Tibial nerve (tissue), 4 donors: ENCODE measurements around the gene TGM3. TPM values are rescaled to one million over a fixed set of nuclear protein-coding genes. Genes with fewer than 3 reads are reported as not detected.

Source experiments
- DNase-seq, 2 donors: peaks; one replicate each; pipeline ENCODE4 v3.0.0-alpha.2; 2019; ENCODE audit warnings: low spot score in 2 of 2
- H3K27ac ChIP-seq, 4 donors: fragments of 200-600 bp; sonication (generic) in 3 of 4; one replicate each; pipeline ENCODE4 v1.5.1; 2017 to 2019; ENCODE audit warnings: mild to moderate bottlenecking in 1 of 4
- H3K27me3 ChIP-seq, 2 donors: fragments of 200-600 bp; sonication (generic) in 1 of 2; one replicate each; pipeline versions ENCODE4 v1.5.1 to v1.6.0; 2017 to 2019
- H3K36me3 ChIP-seq, 3 donors: fragments of 200-600 bp; sonication (generic); one replicate each; pipeline ENCODE4 v1.5.1; 2018 to 2019
- H3K4me1 ChIP-seq, 4 donors: fragments of 200-600 bp; sonication (generic) in 3 of 4; one replicate each; pipeline ENCODE4 v1.5.1; 2017 to 2019
- H3K4me3 ChIP-seq, 4 donors: fragments of 200-600 bp; sonication (generic) in 3 of 4; one replicate each; pipeline ENCODE4 v1.5.1; 2017 to 2019; ENCODE audit warnings: mild to moderate bottlenecking in 1 of 4, moderate library complexity in 1 of 4
- H3K9me3 ChIP-seq, 4 donors: fragments of 200-600 bp; sonication (generic) in 3 of 4; one replicate each; pipeline ENCODE4 v1.5.1; 2017 to 2019
- CTCF ChIP-seq, 5 experiments: fragments of 200-600 bp in 3 of 5; fragments of 450-650 bp in 2 of 5; sonication (generic) in 3 of 5; IDR thresholded peaks; one replicate each; pipeline ENCODE4 v1.5.1; 2016 to 2019; ENCODE audit warnings: antibody characterized with exemption in 5 of 5, mild to moderate bottlenecking in 3 of 5, moderate library complexity in 2 of 5
- EP300 ChIP-seq, 2 donors: sonication (generic); formaldehyde crosslinking; IDR thresholded peaks; one replicate each; pipeline ENCODE4 v1.6.1; 2017; ENCODE audit warnings: antibody characterized with exemption in 2 of 2, mild to moderate bottlenecking in 1 of 2
- POLR2A ChIP-seq, 2 donors: fragments of 450-650 bp; IDR thresholded peaks; one replicate each; pipeline ENCODE4 v1.6.1; 2017; ENCODE audit warnings: antibody characterized with exemption in 2 of 2, mild to moderate bottlenecking in 2 of 2, moderate library complexity in 2 of 2
- WGBS, 2 donors: methylation state at CpG; one replicate each; pipeline ENCODE4 v1.1.5; 2018; 5-methylcytosine and 5-hydroxymethylcytosine counted together
- total RNA-seq, 4 donors: library from RNA; depleted of rRNA; stranded (reverse); fragments of >200 nt; gene quantifications; one replicate each; pipeline ENCODE4 v1.1.0, GENCODE V29; 2016

The TGM3 gene
- total RNA-seq, 4 donors from 2014 or later = not detected

- no peak for DNase-seq
These were observed 11.3 kb downstream of the TGM3 start for GRCh38 chr20:2307136-2307535.

GRCh38 chr20:2311329-2311728, 15.5 kb downstream of the TGM3 start:
- no peak for DNase-seq
- WGBS, 2 donors = 79 to 80% methylated on average over 3 of the region's 3 CpGs
- no peak overlapping the region for H3K4me3 ChIP-seq
- H3K4me1 ChIP-seq = peaks cover 0 to 10% (median 0%) of the 10 kb centered on the region in 4 donors
- no peaks in the 10 kb centered on the region for H3K27me3 ChIP-seq
- no peaks in the 10 kb centered on the region for H3K9me3 ChIP-seq
- H3K36me3 ChIP-seq = no peaks in the 10 kb centered on the region
- H3K27ac ChIP-seq = no peak overlapping the region
- TF ChIP-seq POLR2A (IDR thresholded peaks at IDR 0.05) (no peak), CTCF (IDR thresholded peaks at IDR 0.05) (no peak), EP300 (IDR thresholded peaks at IDR 0.05) (no peak)

More at GRCh38 chr20:2307136-2307535, 11.3 kb downstream of the TGM3 start:
- Histone ChIP-seq H3K36me3 (no peaks in the 10 kb centered on the region), H3K27me3 (no peaks in the 10 kb centered on the region), H3K4me3 (no peak overlapping the region), H3K4me1 (no peaks in the 10 kb centered on the region), H3K27ac (no peak overlapping the region), H3K9me3 (no peaks in the 10 kb centered on the region)
- WGBS, 2 donors = 87 to 90% methylated on average over 4 of the region's 4 CpGs
- TF ChIP-seq CTCF (IDR thresholded peaks at IDR 0.05) = no peak
- no peak for TF ChIP-seq EP300 (IDR thresholded peaks at IDR 0.05)
- no peak for TF ChIP-seq POLR2A (IDR thresholded peaks at IDR 0.05)

- TF ChIP-seq POLR2A (IDR thresholded peaks at IDR 0.05) (no peak), CTCF (IDR thresholded peaks at IDR 0.05) (no peak)
- Histone ChIP-seq H3K9me3 (no peaks in the 10 kb centered on the region), H3K27ac (no peak overlapping the region), H3K4me1 (peaks cover 0 to 10% (median 0%) of the 10 kb centered on the region in 4 donors), H3K4me3 (no peak overlapping the region), H3K27me3 (no peaks in the 10 kb centered on the region), H3K36me3 (no peaks in the 10 kb centered on the region)
- DNase-seq = no peak
- 91 to 92% methylated on average over 8 of the region's 8 CpGs for WGBS, 2 donors
These were observed 17.1 kb downstream of the TGM3 start for GRCh38 chr20:2312876-2313275.

GRCh38 chr20:2313316-2313715, 17.5 kb downstream of the TGM3 start:
- DNase-seq = no peak
- no peaks in the 10 kb centered on the region for H3K27me3 ChIP-seq
- H3K36me3 ChIP-seq = no peaks in the 10 kb centered on the region
- H3K4me3 ChIP-seq = no peak overlapping the region
- H3K9me3 ChIP-seq = peaks cover 0 to 3% (median 0%) of the 10 kb centered on the region in 4 donors
- H3K27ac ChIP-seq = no peak overlapping the region
- WGBS, 2 donors = 66 to 78% methylated on average over 3 of the region's 3 CpGs
- H3K4me1 ChIP-seq = peaks cover 0 to 10% (median 0%) of the 10 kb centered on the region in 4 donors
- TF ChIP-seq POLR2A (IDR thresholded peaks at IDR 0.05) (no peak), EP300 (IDR thresholded peaks at IDR 0.05) (no peak), CTCF (IDR thresholded peaks at IDR 0.05) (no peak)

- no peak for TF ChIP-seq CTCF (IDR thresholded peaks at IDR 0.05)
- TF ChIP-seq EP300 (IDR thresholded peaks at IDR 0.05) = peak in 1 of 2 donors; percentile 30
- TF ChIP-seq POLR2A (IDR thresholded peaks at IDR 0.05) = no peak
- peak overlapping the region in 1 of 4 donors; percentile 18 for H3K27ac ChIP-seq
- no peak overlapping the region for H3K4me3 ChIP-seq
- H3K4me1 ChIP-seq = peaks cover 0 to 10% (median 0%) of the 10 kb centered on the region in 4 donors
- H3K27me3 ChIP-seq = no peaks in the 10 kb centered on the region
- 36 to 47% methylated on average over 7 to 8 of the region's 8 CpGs for WGBS, 2 donors
- H3K36me3 ChIP-seq = no peaks in the 10 kb centered on the region
- DNase-seq = peak; percentile 33 to 45
- peaks cover 0 to 14% (median 0%) of the 10 kb centered on the region in 4 donors for H3K9me3 ChIP-seq
These were observed 19.1 kb downstream of the TGM3 start for GRCh38 chr20:2314759-2315439.
